Cardiac muscle cell (in vitro differentiated cells and primary cell): ENCODE measurements around the gene NPBWR2. TPM values are rescaled to one million over a fixed set of nuclear protein-coding genes. Genes with fewer than 3 reads are reported as not detected.
A peak's percentile ranks its signal among the peaks of the same experiment; 100 is the strongest.

Experiments used
- DNase-seq, 2 donors: peaks; one replicate each; pipeline versions ENCODE4 v3.0.0 to v3.0.0-alpha.2; 2010 to 2017; ENCODE audit warnings: low read depth in 1 of 2, low spot score in 1 of 2
- H3K27ac ChIP-seq: fragments of 200-600 bp; sonication (generic); 2 replicates; pipeline ENCODE4 v1.5.1; 2016
- H3K27me3 ChIP-seq: fragments of 200-600 bp; sonication (generic); 2 replicates; pipeline ENCODE4 v1.6.0; 2016; ENCODE audit warnings: control low read depth
- H3K36me3 ChIP-seq: fragments of 200-600 bp; sonication (generic); 2 replicates; pipeline ENCODE4 v1.5.1; 2016; ENCODE audit warnings: control low read depth
- H3K4me1 ChIP-seq: fragments of 200-600 bp; sonication (generic); 2 replicates; pipeline ENCODE4 v1.8.1; 2017; ENCODE audit warnings: low read depth, mild to moderate bottlenecking, mixed run types
- H3K4me3 ChIP-seq: fragments of 200-600 bp; sonication (generic); 2 replicates; pipeline ENCODE4 v1.5.1; 2016; ENCODE audit warnings: mild to moderate bottlenecking
- H3K9me3 ChIP-seq: fragments of 200-600 bp; sonication (generic); 2 replicates; pipeline ENCODE4 v1.5.1; 2017; ENCODE audit warnings: low read depth, mild to moderate bottlenecking, control low read depth
- CTCF ChIP-seq: IDR thresholded peaks from 2 replicates; pipeline ENCODE4 v1.5.1; 2012; ENCODE audit warnings: low read depth, mild to moderate bottlenecking, low read length
- polyA plus RNA-seq: library from polyadenylated mRNA; unstranded; fragments of >200 nt; fragmentation: Nextera tagmentation; extraction: Ambion mirVana; gene quantifications from 2 replicates; pipeline ENCODE4 v1.2.1, GENCODE V29; 2016
- total RNA-seq: library from RNA; depleted of rRNA; stranded (reverse); fragments of >200 nt; gene quantifications from 2 replicates; pipeline ENCODE4 v1.2.3, GENCODE V29; 2016

The NPBWR2 gene
- total and polyA plus RNA-seq, 2 experiments from 2014 or later: not detected

- H3K27ac ChIP-seq: no peak overlapping the region
- H3K4me3 ChIP-seq: no peak overlapping the region
- H3K27me3 ChIP-seq: peaks cover 32% of the 10 kb centered on the region
- H3K36me3 ChIP-seq: no peaks in the 10 kb centered on the region
- peaks cover 17% of the 10 kb centered on the region for H3K4me1 ChIP-seq
- peak in 1 of 2 donors; percentile 55 for DNase-seq
- no peak for TF ChIP-seq CTCF
- H3K9me3 ChIP-seq: no peaks in the 10 kb centered on the region
Measured at GRCh38 chr20:64082126-64082731, 25.1 kb downstream of the NPBWR2 start.

GRCh38 chr20:64081624-64081964, 25.8 kb downstream of the NPBWR2 start:
- H3K4me1 ChIP-seq: peaks cover 17% of the 10 kb centered on the region
- H3K36me3 ChIP-seq: no peaks in the 10 kb centered on the region
- H3K9me3 ChIP-seq: no peaks in the 10 kb centered on the region
- DNase-seq: no peak
- no peak overlapping the region for H3K27ac ChIP-seq
- TF ChIP-seq CTCF: no peak
- peaks cover 30% of the 10 kb centered on the region for H3K27me3 ChIP-seq
- no peak overlapping the region for H3K4me3 ChIP-seq

- TF ChIP-seq CTCF: no peak
- Histone ChIP-seq H3K27me3 (peaks cover 25% of the 10 kb centered on the region), H3K27ac (no peak overlapping the region), H3K9me3 (no peaks in the 10 kb centered on the region), H3K4me1 (peaks cover 17% of the 10 kb centered on the region), H3K36me3 (no peaks in the 10 kb centered on the region), H3K4me3 (no peak overlapping the region)
- DNase-seq: no peak
Measured at GRCh38 chr20:64080813-64081623, 26.3 kb downstream of the NPBWR2 start.

GRCh38 chr20:64080013-64080812, 27.2 kb downstream of the NPBWR2 start, which contains the start of gene OPRL1:
Gene OPRL1 (plus strand): TSS chr20:64080082. CDS start chr20:64092721, 12,639 bp downstream.
- H3K27ac ChIP-seq: no peak within 1 kb of the TSS
- no peak for TF ChIP-seq CTCF
- H3K9me3 ChIP-seq: no peaks in the 10 kb centered on the region
- H3K27me3 ChIP-seq: peaks cover 16% of the 10 kb centered on the region
- H3K36me3 ChIP-seq: no peaks in the 10 kb centered on the region
- peaks cover 17% of the 10 kb centered on the region for H3K4me1 ChIP-seq
- peak in 1 of 2 donors; percentile 35 for DNase-seq
- H3K4me3 ChIP-seq: peak within 1 kb of the TSS; percentile 82

- TF ChIP-seq CTCF: no peak
- peak within 1 kb of the TSS; percentile 82 for H3K4me3 ChIP-seq
- DNase-seq: peak; percentile 74 to 86
- peaks cover 17% of the 10 kb centered on the region for H3K4me1 ChIP-seq
- H3K36me3 ChIP-seq: no peaks in the 10 kb centered on the region
- no peak within 1 kb of the TSS for H3K27ac ChIP-seq
- peaks cover 9% of the 10 kb centered on the region for H3K27me3 ChIP-seq
- no peaks in the 10 kb centered on the region for H3K9me3 ChIP-seq
Measured at GRCh38 chr20:64079273-64080012, 27.9 kb downstream of the NPBWR2 start, which contains the start of gene RGS19. Gene RGS19 (minus strand): TSS chr20:64079518. CDS start chr20:64076886, 2,632 bp downstream.
